ENCODE data around the gene PDE6G.

- TF ChIP-seq POLR2A (IDR thresholded peaks at IDR 0.05; ENCODE audit: low read depth, low read length) (no peak), POU2F2 (IDR thresholded peaks at IDR 0.05; ENCODE audit: low read depth, low read length) (no peak), PAX5 (IDR thresholded peaks at IDR 0.05; ENCODE audit: insufficient read depth, low read length, severe bottlenecking) (no peak), POLR2AphosphoS5 (IDR thresholded peaks at IDR 0.05; ENCODE audit: low read depth, low read length) (no peak)
Measured at GRCh38 chr17:81655378-81656117, 794 bp downstream of the PDE6G start.
